LNCaP clone FGC (cell line): ENCODE results near the gene CCNB1.
"Not testable (repeated sequence)": the region's sequence is repeated elsewhere in the genome, so short reads cannot be mapped to it uniquely, and the experiment has no call there.

ENCODE experiments used
- DNase-seq: peaks from one replicate; pipeline ENCODE4 v3.0.0-alpha.2; 2011; ENCODE audit warnings: low read depth
- H3K4me3 ChIP-seq: 2 replicates; pipeline ENCODE4 v1.5.1; 2011; ENCODE audit warnings: mild to moderate bottlenecking, low read depth, low read length, control low read depth
- CTCF ChIP-seq: IDR thresholded peaks from 2 replicates; pipeline ENCODE4 v1.5.1; 2012; ENCODE audit warnings: mild to moderate bottlenecking; ENCODE audit not compliant: control insufficient read depth, insufficient read depth; ENCODE audit errors: extremely low read depth

CCNB1 gene

GRCh38 chr5:69219939-69220338 is 53.0 kb downstream of the CCNB1 start:
- TF ChIP-seq CTCF = no peak
- H3K4me3 ChIP-seq = no peak overlapping the region
- no peak for DNase-seq

DNA sequence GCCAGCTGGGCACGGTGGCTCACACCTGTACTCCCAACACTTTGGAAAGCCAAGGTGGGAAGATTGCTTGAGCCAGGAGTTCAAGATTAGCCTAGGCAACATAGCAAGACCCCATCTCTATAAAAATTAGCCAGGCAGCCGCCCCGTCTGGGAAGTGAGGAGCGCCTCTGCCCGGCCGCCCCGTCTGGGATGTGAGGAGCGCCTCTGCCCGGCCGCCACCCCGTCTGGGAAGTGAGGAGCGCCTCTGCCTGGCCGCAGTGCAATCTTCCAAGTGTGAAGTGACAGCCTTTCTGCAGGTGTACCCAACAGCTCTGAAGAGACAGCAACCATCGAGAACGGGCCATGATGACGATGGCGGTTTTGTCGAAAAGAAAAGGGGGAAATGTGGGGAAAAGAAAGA is 53.4 kb downstream of the CCNB1 start:
- not testable (repeated sequence) for DNase-seq, H3K4me3 ChIP-seq

DNA sequence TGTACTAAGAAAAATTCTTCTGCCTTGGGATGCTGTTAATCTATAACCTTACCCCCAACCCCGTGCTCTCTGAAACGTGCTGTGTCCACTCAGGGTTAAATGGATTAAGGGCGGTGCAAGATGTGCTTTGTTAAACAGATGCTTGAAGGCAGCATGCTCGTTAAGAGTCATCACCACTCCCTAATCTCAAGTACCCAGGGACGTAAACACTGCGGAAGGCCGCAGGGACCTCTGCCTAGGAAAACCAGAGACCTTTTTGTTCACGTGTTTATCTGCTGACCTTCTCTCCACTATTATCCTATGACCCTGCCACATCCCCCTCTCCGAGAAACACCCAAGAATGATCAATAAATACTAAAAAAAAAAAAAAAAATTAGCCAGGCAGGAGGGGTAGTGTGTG is 53.9 kb downstream of the CCNB1 start:
- H3K4me3 ChIP-seq, DNase-seq: not testable (repeated sequence)

- no peak overlapping the region for H3K4me3 ChIP-seq
- no peak for TF ChIP-seq CTCF
- DNase-seq = no peak
Measured at GRCh38 chr5:69224520-69224919, 57.6 kb downstream of the CCNB1 start.

- DNase-seq = no peak
- no peak for TF ChIP-seq CTCF
- no peak overlapping the region for H3K4me3 ChIP-seq
Measured at GRCh38 chr5:69225860-69226259, 58.9 kb downstream of the CCNB1 start.
